ENCODE measurements around the gene AJAP1. TPM values are rescaled to one million over a fixed set of nuclear protein-coding genes. Genes with fewer than 3 reads are reported as not detected.

AJAP1 gene
- total RNA-seq, 2 experiments from 2014 or later = 0.39 to 0.47 TPM

GRCh38 chr1:4650481-4650880 is 3.9 kb upstream of the AJAP1 start:
- Histone ChIP-seq H3K27me3 (ENCODE audit: control insufficient read depth in 1 of 2, insufficient read depth in 2 of 2, low read length in 2 of 2) (peaks cover 27 to 36% of the 10 kb centered on the region in 2 experiments), H3K27ac (ENCODE audit: low read depth in 1 of 2, low read length in 2 of 2) (no peak overlapping the region), H3K9me3 (ENCODE audit: control insufficient read depth in 1 of 2, insufficient read depth in 1 of 2, low read length in 2 of 2) (peaks cover 0 to 15% of the 10 kb centered on the region in 2 experiments), H3K36me3 (ENCODE audit: insufficient read depth, low read length) (no peaks in the 10 kb centered on the region), H3K4me1 (ENCODE audit: insufficient read depth, low read length) (peaks cover 6% of the 10 kb centered on the region), H3K4me3 (ENCODE audit: low read length) (no peak overlapping the region)
- H3K27ac Mint-ChIP-seq = no peak overlapping the region
- H3K27me3 Mint-ChIP-seq = no peaks in the 10 kb centered on the region
- ATAC-seq (ENCODE audit: poor library complexity) (no peak), DNase-seq (no peak)
- intact Hi-C loops (cut with DNase I, micrococcal nuclease) = loop anchor here (5.0 to 10.0 kb wide), 4 partner anchors 738 to 1324 kb away; no protein-coding TSS in a partner anchor
- no peak for TF ChIP-seq CTCF (IDR thresholded peaks at IDR 0.05)
- no peaks in the 10 kb centered on the region for H3K4me1 Mint-ChIP-seq (ENCODE audit: low read depth)
- H3K9me3 Mint-ChIP-seq = no peaks in the 10 kb centered on the region
- no peak overlapping the region for H3K4me3 Mint-ChIP-seq
- CTCF ChIA-PET = no interaction called here
- no peaks in the 10 kb centered on the region for H3K36me3 Mint-ChIP-seq (ENCODE audit: low read depth)
- POLR2A ChIA-PET = no interaction called here

DNA sequence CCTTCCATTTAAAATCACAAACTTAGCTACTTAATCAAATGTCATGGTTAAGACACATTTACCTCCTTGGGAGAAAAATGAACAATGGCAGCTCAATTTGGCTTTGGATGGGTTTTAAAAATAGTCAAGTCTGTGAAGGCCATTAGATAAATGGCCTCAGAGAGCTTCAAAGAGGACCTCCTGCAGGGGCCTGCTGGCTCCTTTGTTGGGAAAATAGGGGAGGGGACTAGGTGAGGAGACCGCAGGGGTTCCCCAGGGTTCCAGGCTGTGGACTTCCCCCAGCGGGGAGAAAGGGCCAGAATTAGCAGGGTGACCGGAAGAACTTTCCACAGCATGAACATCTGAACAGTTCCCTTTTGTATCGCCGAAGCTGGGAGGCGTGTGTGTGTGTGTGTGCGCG is 3.4 kb upstream of the AJAP1 start:
- ChIA-PET POLR2A (no interaction called here), CTCF (no interaction called here)
- Mint-ChIP-seq H3K9me3 (no peaks in the 10 kb centered on the region), H3K4me3 (no peak overlapping the region), H3K36me3 (ENCODE audit: low read depth) (no peaks in the 10 kb centered on the region), H3K4me1 (ENCODE audit: low read depth) (no peaks in the 10 kb centered on the region), H3K27ac (no peak overlapping the region), H3K27me3 (no peaks in the 10 kb centered on the region)
- Histone ChIP-seq H3K9me3 (ENCODE audit: control insufficient read depth in 1 of 2, insufficient read depth in 1 of 2, low read length in 2 of 2) (peaks cover 0 to 15% of the 10 kb centered on the region in 2 experiments), H3K27me3 (ENCODE audit: control insufficient read depth in 1 of 2, insufficient read depth in 2 of 2, low read length in 2 of 2) (peaks cover 27 to 38% of the 10 kb centered on the region in 2 experiments), H3K27ac (ENCODE audit: low read depth in 1 of 2, low read length in 2 of 2) (no peak overlapping the region), H3K36me3 (ENCODE audit: insufficient read depth, low read length) (no peaks in the 10 kb centered on the region), H3K4me1 (ENCODE audit: insufficient read depth, low read length) (peaks cover 6% of the 10 kb centered on the region), H3K4me3 (ENCODE audit: low read length) (no peak overlapping the region)
- ATAC-seq (ENCODE audit: poor library complexity) (no peak), DNase-seq (no peak)
- TF ChIP-seq CTCF (IDR thresholded peaks at IDR 0.05) = no peak
- intact Hi-C loops (cut with DNase I, micrococcal nuclease) = loop anchor here (5.0 to 10.0 kb wide), 4 partner anchors 739 to 1324 kb away; no protein-coding TSS in a partner anchor

- Histone ChIP-seq H3K4me1 (ENCODE audit: insufficient read depth, low read length) (peaks cover 6% of the 10 kb centered on the region), H3K36me3 (ENCODE audit: insufficient read depth, low read length) (no peaks in the 10 kb centered on the region), H3K4me3 (ENCODE audit: low read length) (no peak overlapping the region), H3K9me3 (ENCODE audit: control insufficient read depth in 1 of 2, insufficient read depth in 1 of 2, low read length in 2 of 2) (peaks cover 0 to 15% of the 10 kb centered on the region in 2 experiments), H3K27ac (ENCODE audit: low read depth in 1 of 2, low read length in 2 of 2) (no peak overlapping the region), H3K27me3 (ENCODE audit: control insufficient read depth in 1 of 2, insufficient read depth in 2 of 2, low read length in 2 of 2) (peaks cover 35 to 54% of the 10 kb centered on the region in 2 experiments)
- peaks cover 16% of the 10 kb centered on the region for H3K27me3 Mint-ChIP-seq
- H3K27ac Mint-ChIP-seq = no peak overlapping the region
- peaks cover 8% of the 10 kb centered on the region for H3K4me1 Mint-ChIP-seq (ENCODE audit: low read depth)
- H3K36me3 Mint-ChIP-seq (ENCODE audit: low read depth) = no peaks in the 10 kb centered on the region
- DNase-seq = peak; percentile 20 to 68 (median 43)
- intact Hi-C loops (cut with DNase I, micrococcal nuclease) = loop anchor here (1.0 to 10.0 kb wide), 6 partner anchors 20 to 1322 kb away; no protein-coding TSS in a partner anchor
- CTCF ChIA-PET = no interaction called here
- no peaks in the 10 kb centered on the region for H3K9me3 Mint-ChIP-seq
- H3K4me3 Mint-ChIP-seq = no peak overlapping the region
- POLR2A ChIA-PET = no interaction called here
- ATAC-seq (ENCODE audit: poor library complexity) = no peak
- peak; percentile 95 for TF ChIP-seq CTCF (IDR thresholded peaks at IDR 0.05)
These were observed 1.6 kb upstream of the AJAP1 start for GRCh38 chr1:4652631-4653327.
